Inflammatory macrophage treated with lipopolysaccharide for 1 hour (primary cell): ENCODE data around the gene CLPSL1.

Source experiments
- DNase-seq, 2 donors: peaks; one replicate each; pipeline ENCODE4 v3.0.0-alpha.2; 2020 to 2022

CLPSL1 gene

GRCh38 chr6:35798706-35799105 lies 17.9 kb downstream of the CLPSL1 start:
- no peak for DNase-seq

GRCh38 chr6:35801148-35801547 lies 20.3 kb downstream of the CLPSL1 start:
- no peak for DNase-seq

- peak; percentile 15 to 34 for DNase-seq
Measured at GRCh38 chr6:35804996-35805736, 24.3 kb downstream of the CLPSL1 start, which contains the start of gene LHFPL5. TSS of gene LHFPL5 (plus strand) at chr6:35805352. CDS start at chr6:35805671, 319 bp downstream.

- no peak for DNase-seq
Measured at GRCh38 chr6:35808688-35809087, 27.9 kb downstream of the CLPSL1 start.

GRCh38 chr6:35809809-35810208 lies 29.0 kb downstream of the CLPSL1 start:
- DNase-seq, result no peak

GRCh38 chr6:35810971-35811698 lies 30.3 kb downstream of the CLPSL1 start:
- DNase-seq, result no peak

GRCh38 chr6:35811699-35811995 lies 30.8 kb downstream of the CLPSL1 start:
- no peak for DNase-seq

GRCh38 chr6:35817515-35817914 lies 36.7 kb downstream of the CLPSL1 start:
- DNase-seq, result no peak

GRCh38 chr6:35823601-35824000 lies 42.8 kb downstream of the CLPSL1 start:
- no peak for DNase-seq

- DNase-seq, result no peak
Measured at GRCh38 chr6:35824552-35825192, 43.9 kb downstream of the CLPSL1 start.

- no peak for DNase-seq
Measured at GRCh38 chr6:35829306-35829705, 48.5 kb downstream of the CLPSL1 start.

GRCh38 chr6:35831257-35832007 lies 50.6 kb downstream of the CLPSL1 start:
- DNase-seq, result no peak

GRCh38 chr6:35833536-35833935 lies 52.7 kb downstream of the CLPSL1 start:
- peak; percentile 11 to 16 for DNase-seq
